ENCODE results near the gene HEPACAM.

HEPACAM gene

GRCh38 chr11:124886476-124886875 is 49.4 kb downstream of the HEPACAM start:
- peak; percentile 13 for DNase-seq (ENCODE audit: insufficient read length, low spot score)
- TF ChIP-seq CTCF (IDR thresholded peaks at IDR 0.05; ENCODE audit: insufficient read depth, missing control alignments), result no peak

DNA sequence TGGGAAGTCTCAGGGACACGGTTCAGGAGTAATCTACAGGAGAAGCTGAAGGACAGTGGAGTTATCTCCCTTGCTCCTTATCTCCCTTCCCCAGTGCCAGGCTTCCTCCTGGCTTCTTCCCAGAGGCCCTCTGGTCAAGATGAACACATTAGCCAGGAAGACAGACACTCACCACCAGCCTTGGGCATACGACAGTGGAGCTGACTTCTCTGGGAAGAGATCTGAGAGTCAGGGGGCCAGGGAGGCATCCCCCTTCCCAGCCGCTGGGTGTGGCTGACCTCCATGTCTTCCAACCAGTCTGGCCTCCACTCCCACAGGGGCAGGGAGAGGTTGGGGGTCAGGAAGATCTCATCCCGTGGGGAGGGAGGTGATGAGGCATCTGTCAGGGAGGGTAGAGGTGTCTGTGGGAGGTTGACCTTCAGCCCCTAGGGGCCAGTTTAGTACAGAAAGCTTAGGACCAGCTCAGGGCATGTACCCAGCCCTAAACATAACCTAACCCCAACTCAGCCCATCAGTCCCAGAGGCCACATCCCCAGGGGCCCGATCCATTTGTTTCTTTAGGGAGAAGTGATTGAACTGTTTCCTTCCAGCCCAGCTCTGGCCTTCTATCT is 50.9 kb downstream of the HEPACAM start:
- TF ChIP-seq CTCF (IDR thresholded peaks at IDR 0.05; ENCODE audit: insufficient read depth, missing control alignments), result no peak
- no peak for FAIRE-seq
- peak; percentile 9 for DNase-seq (ENCODE audit: insufficient read length, low spot score)

More at GRCh38 chr11:124886476-124886875, 49.4 kb downstream of the HEPACAM start:
- FAIRE-seq, result no peak

GRCh38 chr11:124884340-124884739 is 51.5 kb downstream of the HEPACAM start:
- no peak for TF ChIP-seq CTCF (IDR thresholded peaks at IDR 0.05; ENCODE audit: insufficient read depth, missing control alignments)
- DNase-seq (ENCODE audit: insufficient read length, low spot score), result peak; percentile 14
- FAIRE-seq, result no peak

DNA sequence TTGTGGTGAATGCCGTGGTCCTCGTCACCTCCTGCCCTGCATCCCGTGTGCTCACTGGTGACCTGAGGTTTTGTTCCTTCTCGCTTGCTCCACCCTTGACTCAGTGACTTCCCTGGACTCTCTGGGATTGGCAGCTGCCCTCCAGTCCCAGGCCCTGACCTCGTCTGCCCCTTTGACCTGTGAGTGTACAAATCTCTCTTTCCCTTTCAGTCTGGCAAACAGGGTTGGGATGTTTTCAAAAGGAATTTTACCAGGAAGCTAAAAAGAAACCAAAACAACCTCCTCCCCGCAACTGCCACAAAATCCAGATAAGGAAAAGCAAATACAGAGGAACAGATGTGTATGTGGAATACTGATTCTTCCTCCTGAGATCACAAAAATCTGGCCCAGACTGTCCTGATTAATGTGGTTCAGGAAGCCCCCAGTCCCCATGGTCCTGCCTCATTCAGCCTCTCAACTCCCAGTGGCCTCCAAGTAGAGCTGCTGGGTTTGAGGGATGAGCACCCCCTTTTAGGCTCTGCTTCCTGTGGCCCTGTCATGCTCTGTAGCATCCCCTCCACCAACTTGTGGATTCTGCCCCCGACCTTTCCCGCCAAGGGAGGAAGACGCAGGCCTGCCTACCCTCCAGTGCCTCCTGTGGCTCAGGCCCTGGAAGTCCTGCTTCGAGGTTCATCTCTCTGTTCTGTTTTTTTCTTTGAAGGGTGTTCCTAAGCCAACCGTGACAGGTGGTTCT is 53.3 kb downstream of the HEPACAM start:
- no peak for FAIRE-seq
- TF ChIP-seq CTCF (IDR thresholded peaks at IDR 0.05; ENCODE audit: insufficient read depth, missing control alignments), result no peak
- DNase-seq (ENCODE audit: insufficient read length, low spot score), result peak; percentile 6

DNA sequence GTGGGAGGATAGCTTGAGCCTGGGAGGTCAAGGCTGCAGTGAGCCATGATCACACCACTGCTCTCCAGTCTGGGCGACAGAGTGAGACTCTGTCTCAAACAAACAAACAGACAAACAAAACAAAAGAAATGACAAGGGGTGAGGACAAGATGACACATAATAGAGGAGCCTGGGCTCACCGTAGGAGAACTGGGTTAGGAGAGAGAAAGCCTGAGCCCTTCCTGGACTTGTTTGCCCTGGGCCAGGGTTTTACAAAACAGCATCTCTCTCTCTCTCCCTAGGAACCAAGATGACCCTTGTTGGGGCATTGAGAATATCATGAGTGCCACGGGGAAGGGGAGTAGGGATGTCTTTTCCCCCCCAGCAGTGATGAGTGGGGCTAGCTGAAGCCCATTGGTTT is 54.9 kb downstream of the HEPACAM start:
- DNase-seq (ENCODE audit: insufficient read length, low spot score) (peak; percentile 8), FAIRE-seq (no peak)

DNA sequence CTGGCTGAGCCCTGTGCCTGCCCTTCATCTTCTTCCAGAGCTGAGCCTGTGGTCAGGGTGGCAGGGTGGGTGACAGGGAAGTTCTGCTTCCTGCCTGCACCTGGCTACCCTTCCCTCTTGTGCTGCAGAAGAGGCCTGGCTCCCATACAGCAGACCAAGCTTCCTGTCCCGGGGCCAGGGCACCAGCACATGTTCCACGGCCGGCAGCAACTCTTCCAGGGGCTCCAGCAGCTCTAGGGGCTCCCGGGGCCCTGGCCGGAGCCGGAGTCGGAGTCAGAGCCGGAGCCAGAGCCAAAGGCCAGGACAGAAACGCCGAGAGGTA is 55.6 kb downstream of the HEPACAM start:
- TF ChIP-seq CTCF (IDR thresholded peaks at IDR 0.05; ENCODE audit: insufficient read depth, missing control alignments), result no peak
- DNase-seq (ENCODE audit: insufficient read length, low spot score) (no peak), FAIRE-seq (no peak)

More for the DNA sequence above, 54.9 kb downstream of the HEPACAM start:
- no peak for TF ChIP-seq CTCF (IDR thresholded peaks at IDR 0.05; ENCODE audit: insufficient read depth, missing control alignments)
